Activated naive CD4-positive, alpha-beta T cell treated with anti-CD3 and anti-CD28 coated beads, Interleukin-2, amount 50 U/mL, for 72 hours (primary cell): ENCODE measurements around the gene BHLHA15. TPM values are rescaled to one million over a fixed set of nuclear protein-coding genes. Genes with fewer than 3 reads are reported as not detected.

Source experiments
- ATAC-seq, 2 donors: fragments of 150-1000 bp; cut with Tn5 transposase; 2 replicates each; pipeline ENCODE4 v1.10.0; 2021; ENCODE audit warnings: mild to moderate bottlenecking in 2 of 2, moderate library complexity in 2 of 2
- DNase-seq, 2 donors: peaks; one replicate each; pipeline ENCODE4 v3.0.0; 2021 to 2022; ENCODE audit warnings: low spot score in 2 of 2
- H3K27ac Mint-ChIP-seq, 2 donors: one replicate each; pipeline ENCODE4 v1.8.0; 2022; ENCODE audit warnings: mild to moderate bottlenecking in 2 of 2, mixed read lengths in 2 of 2
- H3K36me3 Mint-ChIP-seq, 2 donors: one replicate each; pipeline ENCODE4 v1.8.0; 2022; ENCODE audit warnings: mixed read lengths in 2 of 2
- H3K9me3 Mint-ChIP-seq, 2 donors: one replicate each; pipeline ENCODE4 v1.8.0; 2022; ENCODE audit warnings: mixed read lengths in 2 of 2
- total RNA-seq, 2 donors: library from RNA; stranded (reverse); gene quantifications; one replicate each; pipeline ENCODE4 v1.2.3, GENCODE V29; 2022

Gene BHLHA15
- total RNA-seq, 2 donors from 2014 or later, result 0.66 TPM; not detected in 1

- H3K36me3 Mint-ChIP-seq, result peaks cover 6% of the 10 kb centered on the region in 2 donors
- ATAC-seq (no peak), DNase-seq (no peak)
- no peak overlapping the region for H3K27ac Mint-ChIP-seq
- H3K9me3 Mint-ChIP-seq, result no peaks in the 10 kb centered on the region
Measured at GRCh38 chr7:98178762-98179490, 32.3 kb upstream of the BHLHA15 start.

- DNase-seq (no peak), ATAC-seq (no peak)
- peaks cover 0 to 6% of the 10 kb centered on the region in 2 donors for H3K36me3 Mint-ChIP-seq
- peak overlapping the region in 1 of 2 donors; percentile 68 for H3K27ac Mint-ChIP-seq
- H3K9me3 Mint-ChIP-seq, result no peaks in the 10 kb centered on the region
Measured at GRCh38 chr7:98180751-98181150, 30.5 kb upstream of the BHLHA15 start.

DNA sequence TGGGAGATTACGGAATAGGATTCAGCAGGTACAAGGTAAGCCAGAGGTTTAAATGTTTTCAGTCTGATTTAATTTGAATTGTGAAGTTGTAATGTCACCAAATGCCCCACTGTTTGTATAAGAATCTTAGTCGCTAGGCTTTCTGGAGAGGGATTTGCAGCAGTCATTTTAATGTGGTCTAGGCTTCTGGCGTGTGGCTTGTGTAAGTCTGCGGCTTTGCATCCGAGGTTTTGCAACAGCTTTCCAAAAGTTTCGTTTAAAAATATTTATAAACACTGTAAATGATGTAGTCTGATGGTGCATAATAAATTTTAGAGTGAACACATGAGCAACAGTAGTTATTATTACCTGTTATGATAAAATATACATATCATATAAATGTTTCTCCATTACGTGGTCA, 26.1 kb upstream of the BHLHA15 start:
- no peak for ATAC-seq
- H3K9me3 Mint-ChIP-seq, result no peaks in the 10 kb centered on the region
- H3K27ac Mint-ChIP-seq, result no peak overlapping the region
- DNase-seq, result no peak
- H3K36me3 Mint-ChIP-seq, result peaks cover 11 to 18% of the 10 kb centered on the region in 2 donors

DNA sequence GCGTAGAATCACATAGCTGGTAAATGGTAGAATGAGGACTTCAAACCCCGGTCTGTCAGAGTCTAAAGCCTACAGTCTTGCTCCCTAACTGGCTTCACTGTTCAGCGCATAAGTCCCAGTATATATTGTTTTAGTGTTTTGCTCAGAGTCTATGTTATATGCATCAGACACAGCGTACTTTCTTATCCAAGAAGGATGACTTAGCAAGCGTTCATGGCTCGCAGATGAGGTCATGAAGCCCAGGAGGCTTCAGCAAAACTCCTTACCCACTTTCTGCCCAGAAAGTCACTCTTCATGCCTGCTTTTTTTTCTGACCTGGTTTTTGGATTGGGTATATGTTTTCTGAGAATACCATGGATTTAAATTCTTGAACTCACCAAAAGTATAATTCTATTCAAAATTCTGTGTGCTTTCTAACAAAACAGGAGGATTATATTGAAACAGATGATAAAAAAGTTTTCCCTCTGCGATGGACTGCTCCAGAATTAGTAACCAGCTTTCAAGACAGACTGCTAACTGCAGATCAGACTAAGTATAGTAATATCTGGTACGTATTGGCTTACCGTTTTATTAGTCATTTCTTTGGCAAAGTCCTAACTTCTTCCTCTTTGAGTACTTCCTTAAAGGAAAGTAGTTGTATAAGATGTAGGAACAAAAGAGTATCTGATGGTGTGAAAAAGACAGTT, 24.6 kb upstream of the BHLHA15 start:
- ATAC-seq, result no peak
- DNase-seq, result no peak
- no peak overlapping the region for H3K27ac Mint-ChIP-seq
- H3K36me3 Mint-ChIP-seq, result peaks cover 11 to 13% of the 10 kb centered on the region in 2 donors
- H3K9me3 Mint-ChIP-seq, result no peaks in the 10 kb centered on the region

DNA sequence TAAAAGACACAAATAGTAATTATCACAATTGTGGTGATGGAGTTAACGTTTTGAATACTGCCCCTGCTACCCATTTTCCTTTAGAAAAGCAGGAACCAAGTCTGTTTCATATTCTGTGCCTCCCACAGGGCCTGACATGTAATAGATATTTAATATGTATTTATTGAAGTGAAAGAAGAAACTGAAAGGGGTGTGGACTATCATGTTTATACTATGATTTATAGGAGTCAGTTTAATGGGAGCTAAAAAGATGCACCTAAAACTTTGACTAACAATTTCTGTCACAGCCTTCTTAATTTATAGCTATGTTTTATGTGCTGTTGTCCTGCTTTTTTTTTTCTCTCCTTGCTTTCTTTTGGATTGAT, 24.1 kb upstream of the BHLHA15 start:
- DNase-seq (no peak), ATAC-seq (no peak)
- Mint-ChIP-seq H3K27ac (no peak overlapping the region), H3K9me3 (no peaks in the 10 kb centered on the region), H3K36me3 (peaks cover 11 to 12% of the 10 kb centered on the region in 2 donors)

- ATAC-seq (no peak), DNase-seq (no peak)
- no peaks in the 10 kb centered on the region for H3K9me3 Mint-ChIP-seq
- peaks cover 12 to 16% of the 10 kb centered on the region in 2 donors for H3K36me3 Mint-ChIP-seq
- peak overlapping the region; percentile 42 to 77 for H3K27ac Mint-ChIP-seq
Measured at GRCh38 chr7:98189559-98189958, 21.7 kb upstream of the BHLHA15 start.

DNA sequence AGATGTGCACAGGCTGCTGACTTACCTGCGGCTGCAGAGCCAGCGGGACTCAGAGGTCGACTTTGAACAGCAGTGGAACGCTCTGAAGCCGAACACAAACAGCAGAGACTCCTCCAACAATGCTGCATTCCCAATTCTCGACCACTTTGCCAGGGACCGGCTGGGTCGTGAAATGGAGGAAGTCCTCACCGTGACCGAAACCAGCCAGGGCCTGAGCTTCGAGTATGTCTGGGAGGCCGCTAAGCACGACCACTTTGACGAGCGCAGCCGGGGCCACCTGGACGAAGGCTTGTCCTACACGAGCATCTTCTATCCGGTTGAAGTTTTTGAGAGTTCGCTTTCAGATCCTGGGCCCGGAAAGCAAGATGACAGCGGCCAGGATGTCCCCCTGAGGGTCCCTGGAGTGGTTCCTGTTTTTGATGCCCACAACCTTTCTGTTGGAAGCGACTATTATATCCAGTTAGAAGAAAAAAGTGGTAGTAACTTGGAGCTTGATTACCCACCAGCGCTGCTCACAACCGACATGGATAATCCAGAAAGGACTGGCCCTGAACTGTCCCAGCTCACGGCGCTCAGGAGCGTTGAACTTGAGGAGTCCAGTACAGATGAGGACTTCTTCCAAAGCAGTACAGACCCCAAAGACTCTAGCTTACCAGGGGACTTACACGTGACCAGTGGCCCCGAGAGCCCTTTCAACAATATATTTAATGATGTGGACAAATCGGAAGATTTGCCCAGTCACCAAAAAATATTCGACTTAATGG, 19.4 kb upstream of the BHLHA15 start:
- ATAC-seq, result no peak
- Mint-ChIP-seq H3K9me3 (no peaks in the 10 kb centered on the region), H3K27ac (peak overlapping the region in 1 of 2 donors; percentile 44), H3K36me3 (peaks cover 12 to 16% of the 10 kb centered on the region in 2 donors)
- no peak for DNase-seq

DNA sequence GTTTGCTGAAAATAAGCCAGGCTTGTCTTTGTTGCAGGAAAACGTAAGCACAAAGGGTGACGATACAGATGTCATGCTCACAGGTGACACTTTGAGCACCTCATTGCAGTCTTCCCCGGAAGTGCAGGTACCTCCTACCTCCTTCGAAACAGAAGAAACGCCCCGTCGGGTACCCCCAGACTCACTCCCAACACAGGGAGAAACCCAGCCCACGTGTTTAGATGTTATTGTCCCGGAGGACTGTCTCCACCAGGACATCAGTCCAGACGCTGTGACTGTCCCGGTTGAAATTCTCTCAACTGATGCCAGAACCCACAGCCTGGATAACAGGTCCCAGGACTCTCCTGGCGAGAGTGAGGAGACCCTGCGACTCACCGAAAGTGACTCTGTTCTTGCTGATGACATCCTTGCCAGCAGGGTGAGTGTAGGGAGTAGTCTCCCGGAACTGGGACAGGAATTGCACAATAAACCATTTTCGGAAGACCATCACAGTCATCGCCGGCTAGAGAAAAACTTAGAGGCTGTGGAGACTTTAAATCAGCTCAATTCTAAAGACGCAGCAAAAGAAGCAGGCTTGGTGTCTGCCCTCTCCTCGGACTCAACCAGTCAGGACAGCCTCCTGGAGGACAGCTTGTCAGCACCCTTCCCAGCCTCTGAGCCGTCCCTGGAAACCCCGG, 18.3 kb upstream of the BHLHA15 start:
- peak overlapping the region in 1 of 2 donors; percentile 36 for H3K27ac Mint-ChIP-seq
- no peaks in the 10 kb centered on the region for H3K9me3 Mint-ChIP-seq
- peaks cover 12 to 16% of the 10 kb centered on the region in 2 donors for H3K36me3 Mint-ChIP-seq
- DNase-seq (no peak), ATAC-seq (no peak)

DNA sequence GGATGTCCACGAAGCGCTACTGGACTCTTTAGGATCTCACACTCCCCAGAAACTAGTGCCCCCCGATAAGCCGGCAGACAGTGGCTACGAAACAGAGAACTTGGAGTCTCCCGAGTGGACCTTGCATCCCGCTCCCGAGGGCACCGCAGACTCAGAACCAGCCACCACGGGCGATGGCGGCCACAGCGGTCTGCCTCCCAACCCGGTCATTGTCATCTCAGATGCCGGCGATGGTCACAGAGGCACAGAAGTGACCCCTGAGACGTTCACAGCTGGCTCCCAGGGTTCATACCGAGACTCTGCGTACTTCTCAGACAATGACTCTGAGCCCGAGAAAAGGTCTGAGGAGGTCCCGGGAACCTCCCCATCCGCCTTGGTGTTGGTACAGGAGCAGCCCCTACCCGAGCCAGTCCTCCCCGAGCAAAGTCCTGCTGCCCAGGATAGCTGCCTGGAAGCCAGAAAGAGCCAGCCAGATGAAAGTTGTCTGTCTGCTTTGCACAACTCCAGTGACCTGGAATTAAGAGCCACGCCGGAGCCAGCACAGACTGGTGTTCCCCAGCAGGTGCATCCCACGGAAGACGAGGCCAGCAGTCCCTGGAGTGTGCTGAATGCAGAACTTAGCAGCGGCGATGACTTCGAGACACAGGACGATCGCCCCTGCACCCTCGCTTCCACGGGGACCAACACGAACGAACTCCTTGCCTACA, 17.6 kb upstream of the BHLHA15 start:
- Mint-ChIP-seq H3K9me3 (no peaks in the 10 kb centered on the region), H3K36me3 (peaks cover 11 to 15% of the 10 kb centered on the region in 2 donors), H3K27ac (peak overlapping the region in 1 of 2 donors; percentile 29)
- ATAC-seq (no peak), DNase-seq (no peak)

DNA sequence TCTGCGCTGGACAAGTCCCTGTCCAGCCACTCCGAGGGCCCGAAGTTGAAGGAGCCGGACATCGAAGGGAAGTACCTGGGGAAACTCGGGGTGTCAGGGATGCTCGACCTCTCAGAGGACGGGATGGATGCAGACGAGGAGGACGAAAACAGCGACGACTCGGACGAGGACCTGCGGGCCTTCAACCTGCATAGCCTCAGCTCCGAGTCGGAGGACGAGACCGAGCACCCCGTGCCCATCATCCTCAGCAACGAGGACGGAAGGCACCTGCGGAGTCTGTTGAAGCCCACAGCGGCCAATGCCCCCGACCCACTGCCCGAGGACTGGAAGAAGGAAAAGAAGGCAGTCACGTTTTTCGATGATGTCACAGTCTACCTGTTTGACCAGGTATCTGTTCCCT, 17.1 kb upstream of the BHLHA15 start:
- ATAC-seq (no peak), DNase-seq (no peak)
- Mint-ChIP-seq H3K9me3 (no peaks in the 10 kb centered on the region), H3K27ac (peak overlapping the region in 1 of 2 donors; percentile 29), H3K36me3 (peaks cover 11% of the 10 kb centered on the region in 2 donors)

- no peak for DNase-seq
- no peaks in the 10 kb centered on the region for H3K9me3 Mint-ChIP-seq
- peaks cover 9 to 10% of the 10 kb centered on the region in 2 donors for H3K36me3 Mint-ChIP-seq
- H3K27ac Mint-ChIP-seq, result no peak overlapping the region
- ATAC-seq, result no peak
Measured at GRCh38 chr7:98194672-98195457, 16.4 kb upstream of the BHLHA15 start.

DNA sequence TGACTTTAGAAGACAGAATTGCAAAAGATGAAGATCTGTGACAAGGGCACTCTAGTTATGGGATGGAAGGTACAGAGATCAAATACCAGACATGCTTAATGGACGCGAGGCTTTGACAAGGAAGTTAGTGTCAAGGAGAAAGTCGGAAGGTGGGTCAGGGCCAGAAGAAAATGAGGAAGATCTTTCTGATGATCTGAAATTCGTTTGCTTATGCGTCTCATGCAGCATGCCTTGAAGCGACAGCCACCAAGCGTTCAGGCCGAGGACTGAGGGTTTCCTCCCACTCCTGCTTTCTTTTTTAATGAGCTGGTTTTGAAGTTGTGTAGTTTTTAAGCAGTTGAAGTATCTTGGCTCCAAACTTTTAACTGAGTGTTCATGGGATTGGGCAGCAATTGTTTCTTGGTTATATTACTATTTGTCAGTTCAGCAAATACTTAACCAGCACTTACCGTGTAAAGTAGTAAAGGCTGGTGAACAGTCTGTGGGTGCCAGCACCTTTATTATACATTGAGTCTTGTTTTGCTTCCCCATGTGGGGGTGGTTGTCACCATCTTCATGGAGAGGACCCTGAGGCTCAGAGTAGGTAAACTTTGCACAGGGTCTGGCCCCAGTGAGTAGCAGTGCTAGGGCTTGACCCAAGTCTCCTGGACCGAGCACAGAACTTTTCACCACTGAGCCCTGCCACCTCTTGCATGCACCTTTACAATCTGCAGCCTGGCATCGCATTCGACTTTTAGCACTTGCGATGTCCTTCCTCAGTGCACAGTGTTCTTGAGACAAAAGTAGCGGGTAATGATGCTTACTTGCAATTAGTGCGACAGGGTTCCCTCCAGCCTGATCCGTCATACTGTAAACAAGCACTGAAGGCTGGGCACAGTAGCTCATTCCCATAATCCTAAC, 14.3 kb upstream of the BHLHA15 start:
- Mint-ChIP-seq H3K27ac (no peak overlapping the region), H3K9me3 (no peaks in the 10 kb centered on the region), H3K36me3 (peaks cover 12 to 18% of the 10 kb centered on the region in 2 donors)
- ATAC-seq (no peak), DNase-seq (no peak)

- Mint-ChIP-seq H3K9me3 (no peaks in the 10 kb centered on the region), H3K36me3 (peaks cover 10 to 22% of the 10 kb centered on the region in 2 donors), H3K27ac (no peak overlapping the region)
- no peak for ATAC-seq
- DNase-seq, result no peak
Measured at GRCh38 chr7:98199131-98199530, 12.1 kb upstream of the BHLHA15 start.

GRCh38 chr7:98200364-98200763, 10.9 kb upstream of the BHLHA15 start:
- peak overlapping the region in 1 of 2 donors; percentile 5 for H3K27ac Mint-ChIP-seq
- H3K36me3 Mint-ChIP-seq, result peaks cover 10 to 22% of the 10 kb centered on the region in 2 donors
- H3K9me3 Mint-ChIP-seq, result no peaks in the 10 kb centered on the region
- no peak for DNase-seq
- peak; percentile 8 to 39 for ATAC-seq
